PFSK-1 (cell line): ENCODE measurements around the gene C1GALT1.

Experiments used
- FOXP2 ChIP-seq: optimal IDR thresholded peaks from 2 replicates; pipeline ENCODE3; 2011; ENCODE audit warnings: borderline replicate concordance, control low read depth, inconsistent platforms; ENCODE audit not compliant: insufficient read depth; ENCODE audit errors: extremely low read length, extremely low read depth
- POLR2AphosphoS5 ChIP-seq: IDR thresholded peaks from 2 replicates; pipeline ENCODE4 v1.6.1; 2012; ENCODE audit warnings: low read depth, mild to moderate bottlenecking, control low read depth, low read length, moderate library complexity
- REST ChIP-seq, 2 experiments: IDR thresholded peaks; 2 replicates each; pipeline versions ENCODE4 v1.6.1 to v1.8.0; 2011 to 2012; ENCODE audit warnings: low read depth in 2 of 2, low read length in 2 of 2, control low read depth in 1 of 2, inconsistent platforms in 1 of 2, mild to moderate bottlenecking in 1 of 2, moderate library complexity in 1 of 2; ENCODE audit not compliant: insufficient read depth in 1 of 2
- SIN3A ChIP-seq: IDR thresholded peaks from 2 replicates; pipeline ENCODE4 v1.6.1; 2012; ENCODE audit warnings: mild to moderate bottlenecking, low read length, moderate library complexity, borderline replicate concordance; ENCODE audit not compliant: insufficient read depth
- TAF1 ChIP-seq: IDR thresholded peaks from 2 replicates; pipeline ENCODE4 v1.6.1; 2012; ENCODE audit warnings: low read length, control low read depth, borderline replicate concordance; ENCODE audit not compliant: insufficient read depth

GRCh38 chr7:7223250-7223649 is 40.9 kb downstream of the C1GALT1 start:
- no peak for TF ChIP-seq TAF1
- TF ChIP-seq SIN3A = no peak
- TF ChIP-seq REST (IDR thresholded peaks at IDR 0.05; ENCODE audit: insufficient read depth in 1 of 2, low read depth in 2 of 2, low read length in 2 of 2) = no peak
- TF ChIP-seq POLR2AphosphoS5 = no peak
- no peak for TF ChIP-seq FOXP2
